T47D (cell line): ENCODE data around the gene IGLL5.
A peak's percentile ranks its signal among the peaks of the same experiment; 100 is the strongest.

Source experiments
- DNase-seq, 2 experiments: peaks; one replicate each; pipeline versions ENCODE4 v3.0.0 to v3.0.0-alpha.2; 2011 to 2012; ENCODE audit warnings: low read depth in 1 of 2, low spot score in 1 of 2
- JUND ChIP-seq: IDR thresholded peaks from 2 replicates; pipeline ENCODE4 v1.6.1; 2012; ENCODE audit warnings: low read depth
- in situ Hi-C: cut with HindIII; loops from 2 replicates; pipeline ENCODE4 v1.10.0; 2016; ENCODE audit warnings: low sequenced_read_pairs, low pct_unique_long_range_greater_than_20kb

Gene IGLL5

GRCh38 chr22:22887621-22888503, at the start of gene IGLL5:
TSS of gene IGLL5 (plus strand) at chr22:22887816. CDS start at chr22:22888054, 238 bp downstream.
- DNase-seq = no peak
- no peak for TF ChIP-seq JUND
- in situ Hi-C loops = no loop called here

DNA sequence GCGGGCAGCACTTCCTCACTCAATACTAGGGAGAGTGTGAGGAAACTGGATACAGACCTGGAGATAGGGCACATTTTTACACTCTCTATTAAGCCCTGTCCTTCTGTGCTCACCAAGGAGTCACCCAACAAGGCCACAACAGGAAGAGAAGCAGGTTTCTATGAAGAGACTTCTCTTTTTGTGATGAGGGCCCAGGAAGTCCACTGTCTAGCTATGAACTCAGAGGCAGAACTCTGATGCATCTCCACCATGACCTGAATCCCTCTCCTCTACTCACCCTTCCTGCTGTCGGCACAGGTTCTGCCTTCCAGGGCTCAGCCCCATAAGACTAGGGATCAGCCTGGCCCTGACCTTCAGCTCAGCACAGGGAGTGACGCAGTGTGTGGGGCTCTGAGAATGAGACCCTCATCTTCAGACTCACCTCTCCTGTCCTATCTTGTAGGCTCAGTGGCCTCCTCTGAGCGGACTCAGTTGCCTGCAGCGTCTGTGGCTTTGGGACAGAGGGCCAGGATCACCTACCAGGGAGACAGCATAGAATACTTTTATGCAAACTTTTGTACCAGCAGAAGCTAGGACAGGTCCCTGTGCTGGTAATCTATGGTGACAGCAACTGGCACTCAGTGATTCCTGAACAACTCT, 49.3 kb upstream of the IGLL5 start:
- no peak for DNase-seq
- in situ Hi-C loops = no loop called here

DNA sequence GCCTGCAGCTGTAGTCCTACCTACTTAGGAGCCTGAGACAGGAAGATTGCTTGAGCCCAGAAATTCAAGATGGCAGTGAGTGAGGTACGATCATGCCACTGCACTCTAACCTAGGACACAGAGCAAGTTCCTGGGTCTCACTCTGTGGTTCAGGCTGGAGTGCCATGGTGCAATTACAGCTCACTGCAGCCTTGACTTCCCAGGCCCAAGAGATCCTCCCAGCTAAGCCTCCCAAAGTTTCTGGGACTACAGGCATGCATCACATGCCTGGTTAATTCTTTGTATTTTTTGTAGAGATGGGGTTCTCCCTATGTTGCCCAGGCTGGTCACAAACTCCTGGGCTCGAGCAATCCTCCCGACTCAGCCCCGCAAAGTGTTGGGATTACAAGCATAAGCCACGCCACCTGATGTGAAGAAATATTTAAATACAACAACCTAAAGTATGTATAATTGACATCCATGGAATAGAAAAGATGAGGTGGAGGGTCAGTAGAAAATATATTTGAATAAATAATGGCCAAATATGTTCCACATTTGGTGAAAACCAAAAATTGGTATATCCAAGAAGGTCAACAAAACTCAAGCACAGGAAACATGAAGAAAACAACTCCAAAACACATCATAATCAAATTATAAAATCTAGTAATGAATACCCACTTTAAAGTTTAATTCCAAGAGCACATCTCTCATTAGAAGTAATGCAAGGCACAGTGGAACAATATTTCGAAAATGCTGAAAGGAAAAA, 47.9 kb upstream of the IGLL5 start:
- TF ChIP-seq JUND = no peak
- in situ Hi-C loops = no loop called here
- DNase-seq = no peak

More for the DNA sequence above, 49.3 kb upstream of the IGLL5 start:
- TF ChIP-seq JUND = no peak

- in situ Hi-C loops = no loop called here
- TF ChIP-seq JUND = no peak
- no peak for DNase-seq
Observed at GRCh38 chr22:22840780-22841179, 46.8 kb upstream of the IGLL5 start.

GRCh38 chr22:22841598-22841997, 46.0 kb upstream of the IGLL5 start:
- no peak for TF ChIP-seq JUND
- DNase-seq = no peak
- in situ Hi-C loops = no loop called here

DNA sequence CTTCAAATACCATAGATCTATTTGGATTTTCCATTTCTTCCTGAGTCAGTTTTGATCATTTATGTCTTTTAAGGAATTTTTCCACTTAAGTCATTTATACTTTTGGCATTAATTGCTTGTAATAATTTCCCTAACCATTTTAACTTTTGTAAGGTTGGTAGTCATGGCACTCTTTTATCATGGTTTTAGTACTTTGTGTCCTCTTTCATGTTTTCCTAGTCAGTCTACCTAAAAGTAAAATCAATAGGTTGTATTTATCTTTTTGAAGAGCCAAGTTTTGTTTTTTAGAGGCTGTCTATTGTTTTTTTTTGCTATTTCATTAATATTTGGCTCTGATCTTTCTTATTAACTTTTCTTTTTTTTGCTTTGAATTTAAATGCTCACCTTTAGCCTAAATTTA, 45.5 kb upstream of the IGLL5 start:
- no peak for DNase-seq
- no peak for TF ChIP-seq JUND
- in situ Hi-C loops = no loop called here

DNA sequence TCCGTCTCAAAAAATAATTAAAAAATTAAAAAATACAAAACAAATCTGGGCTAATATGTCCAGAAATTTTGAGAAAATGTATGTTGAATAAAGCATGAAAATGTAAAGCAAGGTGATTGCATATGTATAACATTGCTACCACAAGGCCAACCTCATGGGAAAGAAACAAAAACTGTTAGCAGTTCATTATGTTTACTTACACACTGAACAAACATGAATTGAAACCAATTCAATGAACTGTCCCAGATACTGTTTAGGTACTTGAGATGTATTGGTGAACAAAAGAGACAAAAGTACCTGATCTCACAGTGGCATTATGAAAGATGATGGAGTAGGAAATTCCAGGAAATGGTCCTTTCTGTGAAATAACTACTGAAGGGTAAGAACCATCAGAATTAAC, 43.8 kb upstream of the IGLL5 start:
- in situ Hi-C loops = no loop called here
- TF ChIP-seq JUND = no peak

GRCh38 chr22:22847241-22847640, 40.4 kb upstream of the IGLL5 start:
- no peak for TF ChIP-seq JUND
- in situ Hi-C loops = no loop called here
- DNase-seq = no peak

More for the DNA sequence above, 43.8 kb upstream of the IGLL5 start:
- no peak for DNase-seq

- in situ Hi-C loops = no loop called here
- TF ChIP-seq JUND = no peak
- DNase-seq = peak in 1 of 2 experiments; percentile 70
Observed at GRCh38 chr22:22848364-22848866, 39.2 kb upstream of the IGLL5 start.

DNA sequence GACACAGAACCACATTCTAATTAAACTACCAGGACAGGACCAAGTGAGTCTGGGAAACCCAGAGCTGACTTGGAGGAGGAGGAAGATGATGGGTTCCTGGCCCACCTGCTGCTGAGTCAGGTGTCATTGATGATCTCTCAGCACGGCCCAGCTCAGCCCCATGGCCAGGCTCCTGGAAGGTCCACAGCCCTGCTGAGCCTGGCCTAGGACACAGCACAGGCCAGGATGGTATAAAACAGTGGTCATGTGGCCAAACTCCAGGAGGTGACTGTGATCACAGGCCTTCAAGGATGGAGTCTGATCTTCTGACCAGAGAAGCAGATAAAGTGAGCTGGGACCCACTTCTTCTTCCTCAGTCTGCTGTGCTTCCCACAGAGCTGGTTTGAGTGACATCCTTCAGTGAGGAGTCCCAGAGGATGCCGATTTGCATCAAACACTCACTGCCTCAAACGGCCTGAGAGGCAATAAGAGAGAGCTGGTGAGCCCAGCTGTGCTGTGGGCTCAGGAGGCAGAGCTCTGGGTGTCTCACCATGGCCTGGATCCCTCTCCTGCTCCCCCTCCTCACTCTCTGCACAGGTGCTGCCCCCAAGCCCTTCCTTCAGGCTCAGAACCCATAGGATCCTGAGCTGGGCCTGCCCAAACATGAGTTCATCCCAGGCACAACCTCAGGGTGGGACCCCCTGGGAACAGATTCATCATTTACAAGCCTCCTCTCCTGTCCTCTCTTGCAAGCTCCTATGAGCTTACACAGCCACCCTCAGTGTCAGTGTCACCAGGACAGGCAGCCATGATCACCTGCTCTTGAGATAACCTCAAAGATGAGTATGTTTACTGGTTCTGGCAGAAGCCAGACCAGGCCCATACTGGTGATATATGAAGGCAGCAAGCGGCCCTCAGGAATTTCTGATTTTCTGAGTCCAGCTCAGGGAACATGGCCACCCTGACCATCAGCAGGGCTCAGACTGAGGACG, 37.7 kb upstream of the IGLL5 start:
- TF ChIP-seq JUND = no peak
- in situ Hi-C loops = no loop called here
- DNase-seq = no peak

GRCh38 chr22:22851969-22852368, 35.6 kb upstream of the IGLL5 start:
- in situ Hi-C loops = no loop called here
- no peak for TF ChIP-seq JUND
- DNase-seq = no peak
